Hindlimb muscle (tissue), 1 donor: ENCODE data around the gene CAPN10. TPM values are rescaled to one million over a fixed set of nuclear protein-coding genes. Genes with fewer than 3 reads are reported as not detected.

ENCODE experiments used
- DNase-seq: peaks from one replicate; pipeline ENCODE4 v3.0.0-alpha.2; 2013
- polyA plus RNA-seq: library from polyadenylated mRNA; unstranded; fragments of 120-200 nt; gene quantifications from one replicate; pipeline ENCODE4 v1.2.1, GENCODE V29; 2013; ENCODE audit not compliant: insufficient read length

Gene CAPN10
- polyA plus RNA-seq, 1 donor = 16.7 TPM

DNA sequence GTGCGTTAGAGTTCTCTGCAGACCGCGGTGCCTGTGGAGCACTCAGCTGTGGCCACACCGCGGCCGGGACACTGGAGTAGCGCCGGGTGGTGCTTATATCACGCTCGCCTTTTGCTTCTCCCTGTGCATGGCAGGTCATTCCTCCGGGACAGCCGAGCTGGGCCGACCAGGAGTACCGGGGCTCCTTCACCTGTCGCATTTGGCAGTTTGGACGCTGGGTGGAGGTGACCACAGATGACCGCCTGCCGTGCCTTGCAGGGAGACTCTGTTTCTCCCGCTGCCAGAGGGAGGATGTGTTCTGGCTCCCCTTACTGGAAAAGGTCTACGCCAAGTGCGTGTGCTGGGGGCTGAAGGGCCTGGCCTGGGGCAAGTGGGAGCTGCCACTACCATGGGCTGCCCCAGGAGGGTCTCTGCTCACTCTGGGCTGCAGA lies 4.2 kb downstream of the CAPN10 start:
- DNase-seq = no peak

DNA sequence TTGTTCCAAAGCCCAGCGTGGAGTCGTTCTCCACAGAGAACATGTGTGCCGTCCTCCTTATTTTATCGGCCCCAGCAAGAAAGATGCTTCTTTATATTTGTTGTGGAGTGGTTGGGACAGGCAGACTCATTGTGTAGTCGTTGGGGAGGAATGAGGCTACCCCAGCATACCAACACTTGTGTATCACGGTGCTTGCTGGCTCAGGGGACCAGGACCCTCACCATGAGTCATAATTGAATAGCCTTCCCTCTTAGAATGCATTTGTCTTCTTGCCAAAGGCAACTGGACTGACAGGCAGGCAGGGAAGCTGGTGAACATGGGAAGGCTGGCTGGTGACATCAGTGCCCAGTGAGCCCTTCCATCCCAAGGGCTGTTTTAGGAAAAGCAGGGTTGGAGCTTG lies 4.7 kb downstream of the CAPN10 start:
- no peak for DNase-seq

DNA sequence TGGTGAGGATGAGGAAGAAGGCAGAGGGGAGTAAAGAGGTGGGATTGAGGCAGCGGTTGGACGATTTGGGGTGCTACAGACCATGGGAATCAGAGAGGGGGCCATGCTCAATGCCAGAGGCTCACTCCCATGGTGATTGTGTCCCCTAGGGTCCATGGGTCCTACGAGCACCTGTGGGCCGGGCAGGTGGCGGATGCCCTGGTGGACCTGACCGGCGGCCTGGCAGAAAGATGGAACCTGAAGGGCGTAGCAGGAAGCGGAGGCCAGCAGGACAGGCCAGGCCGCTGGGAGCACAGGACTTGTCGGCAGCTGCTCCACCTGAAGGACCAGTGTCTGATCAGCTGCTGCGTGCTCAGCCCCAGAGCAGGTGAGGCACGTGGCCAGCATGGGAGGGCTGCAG lies 5.2 kb downstream of the CAPN10 start:
- DNase-seq = no peak

DNA sequence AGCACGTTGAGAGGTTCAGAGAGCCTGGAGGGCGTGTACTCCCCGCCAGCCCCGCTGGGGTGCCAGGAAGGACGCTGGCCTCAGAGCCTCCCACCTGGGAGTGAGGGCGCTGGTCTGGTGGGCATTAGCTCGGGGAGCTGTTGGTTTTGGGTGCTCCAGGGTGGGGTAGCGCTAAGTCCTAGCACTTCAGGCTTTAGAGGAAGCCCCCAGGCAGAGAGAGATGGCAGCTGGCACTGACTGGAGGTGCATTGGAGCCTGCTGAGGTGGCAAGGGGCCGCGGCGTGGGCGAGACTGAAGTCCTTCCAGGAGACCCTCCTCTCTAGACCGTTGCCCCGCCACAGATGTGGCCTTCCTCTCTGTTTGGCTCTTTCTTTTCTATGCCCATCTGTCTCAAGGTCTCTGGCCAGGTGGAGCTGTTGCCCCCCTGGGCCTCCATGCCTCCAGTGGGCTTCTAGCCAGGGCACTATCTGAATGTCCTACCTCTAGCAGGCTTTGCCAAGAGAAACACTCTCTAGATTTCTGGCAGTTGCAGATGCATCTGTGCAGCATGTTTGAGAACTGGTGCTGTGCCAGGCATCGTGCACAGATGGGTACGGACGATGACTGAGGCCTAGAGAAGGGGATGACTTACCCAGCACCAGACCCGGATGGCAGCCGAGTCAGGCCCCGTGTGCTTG lies 6.6 kb downstream of the CAPN10 start:
- DNase-seq = no peak

DNA sequence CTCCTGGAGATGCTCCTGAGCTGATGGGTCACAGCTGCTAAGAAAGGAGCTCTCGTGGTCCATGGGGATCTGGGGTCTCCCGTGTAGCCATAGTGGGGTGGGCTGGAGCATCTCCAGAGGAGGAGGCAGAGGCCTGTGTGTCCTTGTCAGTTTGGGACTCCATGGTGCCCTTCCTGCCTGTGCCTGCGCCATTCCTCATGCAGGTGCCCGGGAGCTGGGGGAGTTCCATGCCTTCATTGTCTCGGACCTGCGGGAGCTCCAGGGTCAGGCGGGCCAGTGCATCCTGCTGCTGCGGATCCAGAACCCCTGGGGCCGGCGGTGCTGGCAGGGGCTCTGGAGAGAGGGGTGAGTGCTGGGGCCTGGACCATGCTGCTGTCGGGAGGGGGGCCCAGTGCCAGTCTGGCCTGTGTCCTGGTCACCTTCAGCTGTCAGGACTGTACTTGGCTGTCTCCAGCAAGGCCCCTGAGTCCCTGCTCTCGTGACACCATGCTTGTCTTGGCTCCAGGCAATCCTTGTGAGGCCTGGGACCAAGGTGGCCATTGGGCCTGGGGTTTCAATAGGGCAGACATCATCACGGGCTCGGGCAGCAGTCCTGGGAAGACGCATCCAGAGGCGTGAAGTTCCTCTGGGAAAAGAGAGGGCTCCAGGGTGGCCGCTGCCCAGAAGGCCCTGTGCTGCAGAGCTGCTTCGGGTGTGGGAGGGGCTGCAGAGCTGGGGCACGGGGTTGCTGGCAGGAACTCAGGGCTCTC lies 7.3 kb downstream of the CAPN10 start:
- no peak for DNase-seq

DNA sequence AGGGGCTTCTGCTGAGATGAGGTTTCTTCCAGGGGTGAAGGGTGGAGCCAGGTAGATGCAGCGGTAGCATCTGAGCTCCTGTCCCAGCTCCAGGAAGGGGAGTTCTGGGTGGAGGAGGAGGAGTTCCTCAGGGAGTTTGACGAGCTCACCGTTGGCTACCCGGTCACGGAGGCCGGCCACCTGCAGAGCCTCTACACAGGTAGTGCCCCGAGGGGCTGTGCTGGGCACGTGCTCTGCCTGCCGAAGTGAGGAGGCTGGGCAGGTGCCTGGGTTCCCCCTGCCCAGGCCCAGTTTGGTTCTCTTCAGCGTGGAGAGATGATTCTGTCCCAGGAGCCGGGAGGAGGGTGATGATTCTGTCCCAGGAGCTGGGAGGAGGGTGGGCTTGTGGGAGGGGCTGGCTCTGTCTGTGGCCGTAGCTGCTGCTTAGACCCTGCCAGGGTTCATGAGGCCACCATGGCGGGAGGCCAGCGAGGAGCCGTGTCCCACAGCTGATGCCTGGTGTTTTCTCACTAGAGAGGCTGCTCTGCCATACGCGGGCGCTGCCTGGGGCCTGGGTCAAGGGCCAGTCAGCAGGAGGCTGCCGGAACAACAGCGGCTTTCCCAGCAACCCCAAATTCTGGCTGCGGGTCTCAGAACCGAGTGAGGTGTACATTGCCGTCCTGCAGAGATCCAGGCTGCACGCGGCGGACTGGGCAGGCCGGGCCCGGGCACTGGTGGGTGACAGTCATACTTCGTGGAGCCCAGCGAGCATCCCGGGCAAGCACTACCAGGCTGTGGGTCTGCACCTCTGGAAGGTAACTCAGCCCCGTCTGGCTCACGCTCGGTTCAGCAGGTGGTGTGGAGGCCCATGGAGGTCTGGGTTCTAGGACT lies 8.2 kb downstream of the CAPN10 start:
- no peak for DNase-seq

DNA sequence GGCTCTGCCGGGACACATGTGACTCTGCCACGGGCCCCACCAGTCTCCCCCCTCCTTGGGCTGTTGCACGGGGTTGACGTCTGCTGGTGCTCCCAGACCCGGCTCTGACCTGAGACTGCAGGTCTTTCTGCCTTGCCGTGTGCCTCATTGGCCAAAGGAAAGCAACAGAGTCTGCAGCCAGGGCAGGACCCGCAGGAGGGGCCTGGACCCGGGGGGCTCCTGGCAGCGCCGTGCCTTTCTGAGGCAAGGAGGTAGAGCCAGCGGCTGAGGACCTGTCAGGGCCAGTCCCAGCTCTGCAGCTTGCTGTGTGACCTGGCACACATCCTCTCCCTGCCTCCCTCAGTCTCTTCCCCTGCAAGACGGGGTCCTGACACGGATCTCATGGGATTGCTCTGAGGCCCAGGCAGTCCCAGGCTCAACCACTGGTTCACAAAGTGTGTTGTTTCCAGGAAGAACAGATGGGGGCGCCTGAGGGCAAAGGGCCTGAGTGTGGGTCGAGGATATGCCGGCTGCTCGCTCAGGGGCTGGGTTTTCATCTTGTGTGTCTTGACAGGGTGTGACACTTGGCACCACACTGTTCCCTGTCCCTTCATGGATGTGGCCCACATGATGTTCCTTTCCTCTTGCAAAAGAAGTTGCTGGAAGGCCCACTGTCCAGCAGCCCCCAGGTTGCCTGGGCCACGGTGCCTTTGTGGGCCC lies 9.0 kb downstream of the CAPN10 start:
- no peak for DNase-seq

DNA sequence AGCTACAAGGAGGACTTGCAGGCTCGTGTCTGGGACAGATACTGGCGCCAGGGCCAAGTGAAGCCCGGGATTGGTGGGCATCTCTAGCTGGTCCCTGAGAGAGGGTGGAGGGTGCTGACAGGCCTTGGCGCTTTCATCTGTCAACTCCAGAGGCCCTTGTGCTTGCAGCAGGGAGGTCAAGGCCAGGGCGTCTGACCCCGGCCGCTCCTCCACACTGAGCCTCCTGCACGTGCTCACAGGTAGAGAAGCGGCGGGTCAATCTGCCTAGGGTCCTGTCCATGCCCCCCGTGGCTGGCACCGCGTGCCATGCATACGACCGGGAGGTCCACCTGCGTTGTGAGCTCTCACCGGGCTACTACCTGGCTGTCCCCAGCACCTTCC lies 9.5 kb downstream of the CAPN10 start:
- no peak for DNase-seq

DNA sequence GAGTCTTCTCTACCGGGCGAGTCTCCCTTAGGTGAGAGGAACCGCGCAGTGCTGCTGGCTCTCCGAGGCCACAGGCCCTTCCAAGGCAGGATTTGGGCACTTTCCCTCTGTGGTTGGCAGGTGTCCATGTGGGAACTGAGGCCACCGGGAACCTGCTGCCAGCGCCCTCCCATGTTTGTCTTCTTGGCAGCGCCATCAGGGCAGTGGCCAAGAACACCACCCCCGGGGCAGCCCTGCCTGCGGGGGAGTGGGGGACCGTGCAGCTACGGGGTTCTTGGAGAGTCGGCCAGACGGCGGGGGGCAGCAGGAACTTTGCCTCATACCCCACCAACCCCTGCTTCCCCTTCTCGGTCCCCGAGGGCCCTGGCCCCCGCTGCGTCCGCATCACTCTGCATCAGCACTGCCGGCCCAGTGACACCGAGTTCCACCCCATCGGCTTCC lies 10.0 kb downstream of the CAPN10 start:
- DNase-seq = no peak

DNA sequence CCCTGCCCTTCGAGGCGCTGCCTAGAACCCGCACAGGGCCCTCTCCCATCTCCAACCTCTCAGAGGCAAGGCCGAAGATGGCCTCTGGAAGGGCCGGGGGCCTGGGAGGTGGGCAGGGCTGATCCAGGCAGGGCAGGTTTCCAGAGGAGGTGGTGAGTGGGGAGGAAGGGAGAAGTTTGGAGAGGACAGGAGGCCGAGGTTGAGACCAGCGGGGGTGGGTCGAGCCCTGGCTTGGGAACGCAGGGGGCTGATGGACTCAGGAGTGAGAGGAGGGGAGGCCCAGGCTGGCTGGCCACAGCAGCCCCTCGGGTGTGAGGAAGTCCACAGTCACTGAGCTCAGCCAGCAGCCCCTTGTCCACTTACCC lies 10.5 kb downstream of the CAPN10 start:
- DNase-seq = no peak

DNA sequence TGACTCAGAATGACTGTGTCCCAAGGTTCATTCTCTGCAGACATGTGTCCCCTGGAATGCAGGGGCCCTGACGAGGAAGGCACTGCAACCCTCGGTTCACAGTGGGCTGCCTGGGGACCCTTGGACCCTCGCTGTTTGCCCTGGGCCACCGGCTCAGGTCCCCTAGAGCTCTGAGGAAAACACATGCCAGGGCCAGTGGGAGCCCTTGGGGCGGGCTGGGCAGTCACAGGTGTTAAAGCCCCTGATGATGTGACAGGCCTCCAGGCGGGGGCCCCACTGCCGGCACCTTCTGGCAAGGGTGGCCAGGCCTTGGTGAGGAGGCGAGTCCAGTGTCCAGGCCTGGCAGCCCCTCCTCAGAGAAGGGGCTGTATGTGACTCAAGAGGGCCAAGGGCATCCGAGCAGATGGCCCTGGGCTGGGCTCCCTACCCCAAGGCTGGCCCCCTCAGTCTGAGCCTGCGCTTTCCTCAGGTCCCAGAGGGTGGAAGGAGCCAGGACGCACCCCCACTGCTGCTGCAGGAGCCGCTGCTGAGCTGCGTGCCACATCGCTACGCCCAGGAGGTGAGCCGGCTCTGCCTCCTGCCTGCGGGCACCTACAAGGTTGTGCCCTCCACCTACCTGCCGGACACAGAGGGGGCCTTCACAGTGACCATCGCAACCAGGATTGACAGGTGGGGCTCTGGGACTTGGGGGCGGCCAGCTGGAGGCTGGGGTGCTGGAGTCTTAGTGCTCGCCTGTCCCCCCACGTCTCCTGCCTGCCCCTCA lies 11.1 kb downstream of the CAPN10 start:
- no peak for DNase-seq

DNA sequence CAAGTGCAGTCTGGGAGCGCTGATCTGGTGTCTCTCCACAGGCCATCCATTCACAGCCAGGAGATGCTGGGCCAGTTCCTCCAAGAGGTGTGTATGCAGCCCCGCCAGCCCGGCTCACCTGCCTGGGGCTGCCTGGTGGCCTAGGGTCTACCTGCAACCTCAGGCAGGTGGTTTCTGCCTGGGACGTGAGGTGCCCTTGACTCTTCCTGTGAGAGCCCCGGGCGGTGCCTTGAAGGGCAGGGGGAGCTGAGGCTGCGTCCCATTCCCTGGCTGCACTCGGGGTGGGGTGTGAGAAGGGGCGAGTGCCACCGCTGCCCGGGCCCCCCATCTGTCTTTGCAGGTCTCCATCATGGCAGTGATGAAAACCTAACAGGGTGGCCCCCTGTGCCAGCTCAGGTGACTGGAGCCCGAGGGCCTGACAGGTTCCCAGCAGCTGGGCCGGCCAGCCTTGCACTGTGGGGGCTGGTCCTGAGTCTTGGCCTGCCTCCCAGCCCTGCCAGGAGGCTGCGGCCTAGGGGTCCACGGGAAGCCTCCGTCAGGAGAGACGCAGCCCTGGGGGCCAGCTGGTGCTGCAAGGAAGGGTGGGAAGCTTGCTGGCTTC lies 11.9 kb downstream of the CAPN10 start:
- no peak for DNase-seq

DNA sequence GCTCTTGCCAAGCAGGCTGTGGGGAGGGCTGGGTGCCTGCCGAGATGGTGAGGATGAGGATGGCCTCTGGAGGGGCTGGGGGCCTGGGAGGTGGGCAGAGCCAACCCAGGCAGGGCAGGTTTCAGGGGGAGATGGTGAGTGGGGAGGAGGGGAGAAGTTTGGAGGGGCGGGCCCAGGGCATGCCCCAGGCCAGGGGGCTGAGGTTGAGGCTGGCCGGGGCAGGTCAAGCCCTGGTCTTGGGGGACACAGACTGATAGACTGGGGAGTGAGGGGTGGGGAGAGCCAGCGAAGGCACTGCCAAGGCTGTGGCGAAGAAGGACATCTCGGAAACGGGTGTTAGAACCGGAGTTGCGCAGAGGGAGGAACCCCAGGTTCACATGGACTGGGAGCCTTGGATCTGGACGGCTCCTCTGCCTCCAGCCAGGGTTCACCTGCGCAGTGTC lies 12.6 kb downstream of the CAPN10 start:
- no peak for DNase-seq

DNA sequence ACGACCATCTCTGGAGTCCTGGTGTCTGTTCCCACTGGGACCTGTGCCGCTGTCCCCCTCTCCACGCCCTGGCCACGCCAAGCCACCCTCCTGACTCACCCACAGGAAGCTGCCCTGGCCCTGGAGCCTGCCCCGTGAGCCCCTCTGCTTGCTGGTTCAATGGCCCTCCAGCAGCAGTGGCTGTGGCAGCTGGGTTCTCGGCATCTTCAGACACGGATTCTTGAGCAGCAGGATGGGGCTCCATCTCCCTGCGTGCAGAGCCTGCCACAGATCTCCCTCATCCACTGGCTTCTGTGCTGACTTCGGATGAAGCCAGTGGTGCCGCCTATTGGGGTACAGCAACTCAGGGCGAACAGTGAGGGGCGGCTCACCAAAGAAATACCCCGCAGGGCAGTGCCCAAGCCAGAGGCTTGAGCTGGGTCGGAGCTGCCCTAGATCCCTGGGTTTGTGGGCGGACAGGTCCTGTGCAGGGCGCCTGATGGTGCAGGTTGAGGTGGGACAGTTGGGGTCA lies 14.0 kb downstream of the CAPN10 start:
- DNase-seq = no peak

DNA sequence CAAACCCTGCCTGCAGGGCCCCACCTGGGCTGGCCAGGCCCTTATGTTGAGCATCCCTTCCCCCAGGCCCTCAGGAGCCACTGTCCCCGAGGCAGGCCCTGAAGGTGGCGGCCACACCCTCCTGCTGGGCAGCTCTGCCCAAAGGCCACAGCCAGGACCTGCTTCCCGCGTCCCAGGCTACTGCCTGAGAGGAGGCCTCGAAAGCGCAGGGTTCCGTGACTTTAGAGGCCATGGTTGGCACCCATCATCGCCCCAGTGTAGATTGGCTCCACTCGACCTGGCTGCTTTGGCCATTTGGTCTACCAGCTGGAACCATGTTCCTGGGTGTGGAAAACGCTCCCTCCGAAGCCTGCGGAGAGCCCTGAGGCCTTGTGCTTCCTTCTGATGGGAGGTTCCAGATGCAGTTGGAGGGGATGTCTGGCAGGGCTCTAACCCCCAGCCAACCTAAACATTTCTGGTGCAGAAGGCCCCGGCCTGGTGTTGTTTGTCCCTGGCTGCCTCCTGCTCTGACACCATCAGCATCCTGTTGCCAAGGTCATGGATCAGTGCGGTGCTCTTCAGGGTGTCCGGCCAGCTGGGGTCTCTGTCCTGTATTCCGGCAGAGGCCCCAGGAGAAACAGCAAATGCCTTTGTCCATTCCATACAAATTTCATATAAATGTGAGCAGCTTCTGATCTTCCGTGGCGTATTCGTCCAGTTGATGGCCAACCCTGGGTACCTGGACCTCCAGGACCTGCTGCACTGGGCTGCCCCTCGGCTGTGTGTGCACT lies 14.7 kb downstream of the CAPN10 start:
- DNase-seq = no peak

DNA sequence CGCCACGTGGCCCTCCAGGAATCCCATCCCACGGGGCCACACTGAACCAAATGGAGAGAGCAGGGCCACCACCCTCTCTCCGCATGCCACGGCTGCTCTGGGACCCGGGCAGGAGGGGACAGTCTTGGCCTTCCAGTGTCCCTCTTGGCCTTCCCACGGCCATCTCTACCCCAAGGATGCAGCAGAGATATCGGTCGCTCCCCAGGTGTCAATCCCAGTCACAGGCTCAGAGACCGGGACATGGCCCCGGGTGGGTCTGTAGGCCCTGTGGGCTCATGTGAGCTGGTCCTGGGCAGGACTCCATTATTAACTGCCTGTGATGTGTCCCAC lies 15.3 kb downstream of the CAPN10 start:
- DNase-seq = no peak

DNA sequence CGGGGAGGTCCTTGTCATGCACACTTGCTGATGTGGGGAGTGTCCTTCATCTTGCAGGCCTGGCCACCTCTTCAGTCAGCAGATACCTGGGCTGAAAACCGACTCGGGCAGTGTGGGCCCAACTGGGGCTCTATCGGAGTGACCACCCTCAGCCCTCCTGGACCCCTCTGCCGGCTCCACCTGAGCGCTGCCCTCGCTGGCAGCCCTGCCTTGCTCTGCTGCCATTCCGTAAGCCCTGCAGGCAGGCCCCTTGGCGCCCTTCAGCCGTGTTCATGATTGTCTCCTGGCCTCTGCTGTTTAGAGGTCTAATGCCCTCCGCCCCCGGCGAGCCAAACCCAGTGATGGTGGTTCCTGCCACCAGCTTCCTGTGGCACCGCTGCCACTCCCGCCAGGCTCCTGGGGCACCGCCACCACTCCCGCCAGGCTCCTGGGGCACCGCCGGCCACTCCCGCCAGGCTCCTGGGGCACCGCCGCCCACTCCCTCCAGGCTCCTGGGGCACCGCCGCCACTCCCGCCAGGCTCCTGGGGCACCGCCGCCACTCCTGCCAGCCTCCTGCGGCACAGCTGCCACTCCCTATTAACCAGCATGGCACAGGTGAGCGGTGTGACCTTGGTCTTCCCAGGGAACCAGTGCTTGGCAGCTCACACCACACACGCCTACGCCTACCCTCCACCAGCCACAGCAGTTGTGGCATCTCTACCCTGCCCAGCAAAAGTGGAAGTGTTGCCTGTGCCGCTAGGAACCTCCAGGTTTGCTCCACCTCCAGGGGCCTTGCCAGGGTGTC lies 15.9 kb downstream of the CAPN10 start:
- DNase-seq = no peak

DNA sequence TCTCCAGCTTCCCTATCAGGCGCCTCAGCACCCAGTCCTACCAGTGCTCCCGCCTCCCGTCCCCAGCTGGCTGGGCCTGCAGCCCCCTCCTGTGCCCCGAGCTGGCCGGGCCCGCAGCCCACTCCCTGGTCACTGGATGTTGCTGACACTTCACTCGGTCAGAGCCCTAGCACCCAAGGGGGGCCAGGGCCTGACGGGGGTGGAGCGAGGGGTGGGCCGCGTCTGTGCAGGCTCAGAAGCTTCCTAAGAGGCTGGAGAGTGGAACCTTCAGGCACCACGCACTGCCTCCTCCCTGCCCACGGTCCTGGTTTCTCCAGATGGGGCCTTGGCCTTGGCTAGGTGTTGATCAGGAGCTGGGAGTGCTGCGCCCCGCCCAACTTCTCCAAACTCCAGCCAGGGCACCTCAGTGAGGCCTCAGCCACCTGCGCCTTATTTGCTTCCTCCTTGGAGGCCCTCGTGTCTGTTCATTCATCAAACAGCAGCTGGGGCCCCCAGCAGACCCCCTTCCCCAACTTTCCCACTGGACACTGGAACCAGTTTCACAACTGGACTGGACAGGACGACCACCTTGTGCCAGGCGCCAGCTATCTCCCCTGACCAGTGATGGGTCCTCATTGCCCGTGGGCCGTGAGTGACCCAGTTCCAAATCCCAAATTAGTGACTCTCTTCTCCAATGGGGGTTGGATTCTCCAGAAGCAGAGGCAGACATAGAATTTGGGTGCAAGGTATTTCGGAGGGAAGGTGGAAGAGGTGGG lies 16.7 kb downstream of the CAPN10 start:
- DNase-seq = no peak

DNA sequence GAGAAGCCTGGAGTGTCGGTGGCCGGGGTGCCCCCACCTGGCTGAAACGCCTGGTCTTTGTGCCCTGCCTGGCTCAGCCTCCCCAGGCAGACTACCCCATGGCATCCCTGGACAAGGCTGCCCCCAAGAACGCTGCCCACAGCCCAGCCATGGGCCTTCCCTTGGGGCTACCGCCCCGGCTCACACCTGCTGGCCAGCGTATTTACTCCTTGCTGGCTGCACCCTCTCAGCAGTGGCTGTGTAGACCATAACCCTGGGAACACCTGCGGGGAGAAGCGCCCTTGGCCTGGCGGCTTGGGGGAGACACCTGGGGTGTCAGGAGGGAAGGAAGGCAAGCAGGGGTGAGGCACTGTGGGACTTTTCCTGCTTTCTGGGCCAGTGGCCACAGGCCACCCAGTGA lies 17.3 kb downstream of the CAPN10 start:
- no peak for DNase-seq
